Coronary artery (tissue), 2 donors: ENCODE measurements around the gene CDH4.

Experiments
- DNase-seq: peaks from one replicate; pipeline ENCODE4 v3.0.0-alpha.2; 2017; ENCODE audit warnings: low spot score
- H3K27ac ChIP-seq, 2 donors: fragments of 200-600 bp; sonication (generic); one replicate each; pipeline ENCODE4 v1.5.1; 2016 to 2019
- H3K4me3 ChIP-seq: fragments of 200-600 bp; sonication (generic); 2 replicates; pipeline ENCODE4 v1.5.1; 2016; ENCODE audit warnings: mild to moderate bottlenecking, moderate library complexity
- TF ChIP-seq, protein P1 (sequence below): fragments of 200-600 bp; sonication (generic); IDR thresholded peaks from one replicate; pipeline ENCODE4 v1.5.1; 2019; ENCODE audit warnings: antibody characterized with exemption

CDH4 gene

DNA sequence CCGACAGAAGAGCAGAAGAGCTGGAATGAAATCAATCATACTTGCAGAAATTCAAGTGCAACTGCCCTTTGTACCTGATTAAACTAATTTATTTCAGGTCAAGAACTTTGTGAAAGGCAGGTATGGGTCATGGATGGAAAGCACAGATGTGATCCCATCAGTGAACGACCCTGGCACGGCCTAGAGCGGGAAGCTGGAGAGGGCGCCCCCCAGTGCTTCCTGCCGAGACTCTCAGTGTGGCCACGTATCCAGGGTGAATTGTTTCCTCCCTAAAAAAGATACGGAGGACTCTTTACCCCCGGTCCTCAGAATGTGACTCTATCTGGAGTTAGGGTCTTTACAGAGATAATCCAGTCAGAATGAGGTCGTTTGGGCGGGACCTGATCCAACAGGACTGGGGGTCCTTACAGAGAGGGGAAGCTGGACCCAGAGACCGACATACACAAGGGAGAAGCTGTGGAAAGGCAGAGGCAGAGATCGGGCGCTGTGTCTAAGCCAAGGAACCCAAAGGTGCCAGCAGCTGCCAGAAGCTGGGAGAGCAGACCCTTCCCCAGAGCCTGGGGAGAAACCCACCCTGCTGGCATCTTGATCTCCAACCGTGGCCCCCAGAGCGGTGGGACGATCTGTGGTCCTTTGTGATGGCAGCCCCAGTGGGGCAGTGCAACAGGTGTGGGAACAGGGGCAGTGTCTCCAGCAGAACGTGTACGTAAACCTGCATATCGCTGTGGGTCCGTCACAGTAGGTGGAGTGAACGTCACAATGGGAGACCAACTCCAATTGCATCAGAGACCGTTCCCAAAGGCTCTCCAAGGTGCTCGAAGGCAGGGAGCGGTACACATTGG, 721.7 kb downstream of the CDH4 start:
- no peak for DNase-seq
- TF ChIP-seq, protein P1, sequence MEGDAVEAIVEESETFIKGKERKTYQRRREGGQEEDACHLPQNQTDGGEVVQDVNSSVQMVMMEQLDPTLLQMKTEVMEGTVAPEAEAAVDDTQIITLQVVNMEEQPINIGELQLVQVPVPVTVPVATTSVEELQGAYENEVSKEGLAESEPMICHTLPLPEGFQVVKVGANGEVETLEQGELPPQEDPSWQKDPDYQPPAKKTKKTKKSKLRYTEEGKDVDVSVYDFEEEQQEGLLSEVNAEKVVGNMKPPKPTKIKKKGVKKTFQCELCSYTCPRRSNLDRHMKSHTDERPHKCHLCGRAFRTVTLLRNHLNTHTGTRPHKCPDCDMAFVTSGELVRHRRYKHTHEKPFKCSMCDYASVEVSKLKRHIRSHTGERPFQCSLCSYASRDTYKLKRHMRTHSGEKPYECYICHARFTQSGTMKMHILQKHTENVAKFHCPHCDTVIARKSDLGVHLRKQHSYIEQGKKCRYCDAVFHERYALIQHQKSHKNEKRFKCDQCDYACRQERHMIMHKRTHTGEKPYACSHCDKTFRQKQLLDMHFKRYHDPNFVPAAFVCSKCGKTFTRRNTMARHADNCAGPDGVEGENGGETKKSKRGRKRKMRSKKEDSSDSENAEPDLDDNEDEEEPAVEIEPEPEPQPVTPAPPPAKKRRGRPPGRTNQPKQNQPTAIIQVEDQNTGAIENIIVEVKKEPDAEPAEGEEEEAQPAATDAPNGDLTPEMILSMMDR = no peak
- Histone ChIP-seq H3K27ac (no peak overlapping the region), H3K4me3 (no peak overlapping the region)

DNA sequence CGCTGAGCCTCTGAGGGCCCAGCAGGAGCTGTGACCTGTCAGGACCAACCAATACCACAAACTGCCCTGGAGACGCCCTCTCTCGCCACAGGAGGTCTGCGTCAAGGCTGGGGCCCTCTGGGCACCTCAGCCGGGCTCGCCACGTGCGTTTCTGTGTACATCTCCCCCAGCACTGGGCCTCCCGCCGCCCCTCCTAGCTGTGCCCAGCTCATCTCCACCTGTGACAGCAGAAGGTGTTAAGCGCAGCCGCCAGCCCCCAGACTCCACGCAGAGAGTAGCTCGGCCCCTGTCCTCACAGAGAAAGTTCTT, 722.2 kb downstream of the CDH4 start:
- no peak overlapping the region for H3K4me3 ChIP-seq
- TF ChIP-seq, protein P1 = no peak
- no peak for DNase-seq
- no peak overlapping the region for H3K27ac ChIP-seq

DNA sequence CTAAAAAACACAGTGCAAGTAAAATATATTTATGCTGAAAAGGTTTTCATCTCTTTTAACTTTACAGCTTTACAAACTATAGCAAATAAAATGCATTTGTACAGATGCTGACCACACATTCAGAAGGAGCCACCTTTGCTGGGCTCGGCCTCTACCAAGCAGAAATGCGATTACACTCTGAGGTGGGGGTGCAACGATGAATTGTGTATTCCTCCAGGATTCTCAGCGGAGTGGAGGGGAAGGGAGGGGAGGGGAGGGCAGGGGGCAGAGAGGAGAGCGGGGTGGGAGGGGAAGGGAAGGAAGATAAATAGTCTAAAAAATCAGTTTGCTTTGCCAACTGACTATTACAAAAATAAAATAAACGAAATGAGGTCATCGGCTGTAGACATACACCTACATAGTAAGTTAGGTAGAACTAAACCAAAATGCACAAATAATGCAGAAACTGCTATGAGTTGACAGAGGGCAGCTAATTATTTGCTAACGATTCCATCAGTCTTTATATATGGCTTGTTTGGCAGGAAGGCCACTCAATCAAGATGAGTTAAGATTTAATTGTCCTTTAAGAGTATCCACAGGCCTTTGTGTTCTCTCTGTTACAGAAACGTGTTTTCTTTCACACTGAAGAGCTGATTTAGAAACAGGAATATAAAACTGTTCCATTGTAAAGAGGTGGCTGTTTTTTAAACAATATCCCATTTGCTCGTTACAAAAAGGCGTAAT, 723.5 kb downstream of the CDH4 start:
- no peak for DNase-seq
- no peak overlapping the region for H3K4me3 ChIP-seq

DNA sequence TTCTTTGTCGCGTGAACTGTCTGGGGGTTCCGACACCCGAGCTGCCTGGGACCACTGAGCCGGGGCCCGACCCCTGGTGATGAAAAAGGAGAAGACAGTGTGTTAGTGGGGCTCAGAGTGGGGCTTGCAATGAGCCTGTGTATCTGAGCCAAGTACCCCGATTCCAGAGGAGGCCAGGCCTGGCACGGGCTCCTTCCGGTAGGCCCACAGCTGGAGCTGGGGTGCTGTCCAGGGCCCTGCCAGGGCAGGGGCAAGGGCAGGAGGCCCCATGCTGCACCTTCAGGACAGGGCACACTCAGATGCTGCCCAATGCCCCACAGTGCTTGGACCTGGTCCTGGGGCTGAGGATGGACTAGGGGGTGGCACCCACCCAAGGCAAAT, 724.2 kb downstream of the CDH4 start:
- no peak overlapping the region for H3K4me3 ChIP-seq
- DNase-seq = no peak
- TF ChIP-seq, protein P1 = no peak
- no peak overlapping the region for H3K27ac ChIP-seq

More for the DNA sequence above, 723.5 kb downstream of the CDH4 start:
- no peak overlapping the region for H3K27ac ChIP-seq
- TF ChIP-seq, protein P1 = no peak

DNA sequence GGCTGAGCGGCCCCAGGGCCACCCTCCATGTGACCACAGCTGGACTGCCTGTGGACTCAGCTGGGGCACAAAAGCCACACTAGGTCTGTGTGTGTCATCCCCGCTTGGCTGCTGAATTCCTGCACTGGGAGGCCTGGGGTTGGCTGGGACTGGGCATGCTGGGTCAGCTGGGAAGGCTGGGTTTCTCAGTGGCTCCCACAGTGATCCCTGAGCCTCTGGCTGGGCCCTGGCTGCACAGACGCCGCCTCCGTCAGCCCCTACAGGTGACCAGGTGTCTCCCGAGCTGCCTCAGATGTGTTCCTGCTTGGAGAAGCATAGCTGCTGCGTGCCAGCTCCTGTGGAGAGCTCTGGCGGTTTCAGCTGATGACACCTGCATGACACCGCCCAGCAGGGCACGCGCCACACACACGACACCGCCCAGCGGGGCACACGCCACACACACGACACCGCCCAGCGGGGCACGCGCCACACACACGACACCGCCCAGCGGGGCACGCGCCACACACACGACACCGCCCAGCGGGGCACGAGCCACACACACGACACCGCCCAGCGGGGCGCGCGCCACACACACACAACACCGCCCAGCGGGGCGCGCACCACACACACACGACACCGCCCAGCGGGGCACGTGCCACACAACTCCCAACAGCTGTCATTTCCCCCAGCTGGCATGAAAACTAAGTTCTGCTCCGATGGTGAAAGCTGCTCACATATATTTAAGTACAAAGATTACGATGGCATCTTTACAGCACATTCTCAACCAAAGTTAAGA, 724.8 kb downstream of the CDH4 start:
- DNase-seq = no peak
- H3K27ac ChIP-seq = no peak overlapping the region
- H3K4me3 ChIP-seq = no peak overlapping the region
- TF ChIP-seq, protein P1 = no peak

DNA sequence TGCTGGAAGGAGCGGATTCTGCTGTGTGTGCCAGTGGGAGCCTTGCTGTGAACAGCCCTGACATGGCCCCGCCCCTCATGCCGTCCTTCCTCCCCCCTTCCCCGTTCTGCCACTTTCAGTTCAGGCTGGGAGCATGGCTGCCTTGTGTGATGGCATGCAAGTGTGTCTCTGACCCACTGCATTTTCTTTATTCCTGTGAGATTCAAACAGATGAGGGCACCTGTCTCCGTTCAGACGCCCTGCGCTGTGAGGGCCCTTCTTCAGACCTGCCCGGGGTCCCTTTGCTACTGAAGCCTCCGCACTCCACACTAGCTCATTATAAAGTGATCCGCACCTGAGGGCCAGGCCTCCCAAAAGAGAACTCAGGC, 725.3 kb downstream of the CDH4 start:
- TF ChIP-seq, protein P1 = no peak
- Histone ChIP-seq H3K27ac (no peak overlapping the region), H3K4me3 (no peak overlapping the region)
- no peak for DNase-seq
